NT2/D1 (cell line): ENCODE measurements around the gene ABCB11.

Experiments used
- SUZ12 ChIP-seq: IDR thresholded peaks from 2 replicates; pipeline ENCODE4 v1.6.1; 2011; ENCODE audit not compliant: insufficient read length, insufficient read depth; ENCODE audit errors: extremely low read depth
- YY1 ChIP-seq: IDR thresholded peaks from 2 replicates; pipeline ENCODE4 v1.6.1; 2011; ENCODE audit not compliant: insufficient read length, insufficient read depth
- ZNF274 ChIP-seq: IDR thresholded peaks from 2 replicates; pipeline ENCODE4 v1.6.1; 2011; ENCODE audit warnings: mild to moderate bottlenecking, low read depth, low read length

GRCh38 chr2:168964251-168964807, 66.8 kb downstream of the ABCB11 start:
- TF ChIP-seq SUZ12 (no peak), YY1 (no peak), ZNF274 (no peak)
